GM13976 (cell line): Measurements from ENCODE around the gene STAT6.

Source experiments
- DNase-seq: peaks from one replicate; pipeline ENCODE4 v3.0.0; 2012; ENCODE audit warnings: low spot score
- CTCF ChIP-seq: IDR thresholded peaks from 2 replicates; pipeline ENCODE4 v1.5.1; 2012; ENCODE audit warnings: borderline replicate concordance, mild to moderate bottlenecking; ENCODE audit not compliant: insufficient read depth; ENCODE audit errors: extremely low read depth, missing control alignments, control extremely low read depth
- in situ Hi-C: fragments of 300-500 bp; cut with MboI; formaldehyde crosslinking; loops from one replicate; pipeline ENCODE4 v1.12.0; 2022; ENCODE audit warnings: low sequenced_read_pairs, mixed read lengths, inconsistent platforms; ENCODE audit not compliant: unreplicated experiment

The STAT6 gene

GRCh38 chr12:57146092-57146491 lies 34.9 kb upstream of the STAT6 start:
- DNase-seq: no peak
- in situ Hi-C loops: no loop called here
- TF ChIP-seq CTCF: no peak

- in situ Hi-C loops: no loop called here
- no peak for DNase-seq
Observed at GRCh38 chr12:57145460-57146059, 34.4 kb upstream of the STAT6 start.

GRCh38 chr12:57143454-57143853 lies 32.3 kb upstream of the STAT6 start:
- no peak for DNase-seq
- in situ Hi-C loops: no loop called here
- TF ChIP-seq CTCF: no peak

More at GRCh38 chr12:57145460-57146059, 34.4 kb upstream of the STAT6 start:
- TF ChIP-seq CTCF: no peak

- no peak for DNase-seq
- in situ Hi-C loops: no loop called here
- TF ChIP-seq CTCF: no peak
Observed at GRCh38 chr12:57142727-57143126, 31.6 kb upstream of the STAT6 start.

- no peak for TF ChIP-seq CTCF
- no peak for DNase-seq
- in situ Hi-C loops: no loop called here
Observed at GRCh38 chr12:57142121-57142520, 31.0 kb upstream of the STAT6 start.

- no peak for DNase-seq
- in situ Hi-C loops: no loop called here
- no peak for TF ChIP-seq CTCF
Observed at GRCh38 chr12:57141249-57141648, 30.1 kb upstream of the STAT6 start.

GRCh38 chr12:57139796-57140649 lies 28.9 kb upstream of the STAT6 start:
- TF ChIP-seq CTCF: no peak
- in situ Hi-C loops: no loop called here
- DNase-seq: no peak
